ENCODE data around the gene KLC1.

KLC1 gene

DNA sequence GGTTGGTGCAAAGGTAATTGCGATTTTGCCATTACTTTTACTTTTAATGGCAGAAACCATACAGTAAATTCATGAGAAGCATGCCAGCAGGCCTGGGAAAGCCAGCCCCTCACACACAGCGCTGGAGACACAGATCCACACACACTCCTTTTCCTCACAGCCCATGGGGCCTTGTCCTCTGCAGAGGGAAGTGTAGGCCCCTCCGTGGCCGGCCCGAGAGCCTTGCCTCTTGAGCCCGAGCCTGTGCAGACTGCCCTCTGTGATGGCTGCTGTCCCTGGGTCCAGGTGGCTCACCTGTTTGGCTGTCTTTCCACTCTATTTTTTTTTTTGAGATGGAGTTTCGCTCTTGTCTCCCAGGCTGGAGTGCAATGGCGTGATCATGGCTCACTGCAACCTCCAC, 46.9 kb downstream of the KLC1 start:
- H3K36me3 ChIP-seq: peaks cover 100% of the 10 kb centered on the region
- H3K27ac ChIP-seq: no peak overlapping the region
- no peaks in the 10 kb centered on the region for H3K4me1 ChIP-seq (ENCODE audit: control insufficient read depth in 1 of 2, insufficient read depth in 1 of 2, low read depth in 1 of 2, low read length in 1 of 2)
- TF ChIP-seq CTCF (IDR thresholded peaks at IDR 0.05): no peak
- no peaks in the 10 kb centered on the region for H3K27me3 ChIP-seq
- no peaks in the 10 kb centered on the region for H3K9me3 ChIP-seq
- H3K4me3 ChIP-seq (ENCODE audit: low read depth in 1 of 2, low read length in 1 of 2): no peak overlapping the region

GRCh38 chr14:103676881-103677675, 48.1 kb downstream of the KLC1 start:
- Histone ChIP-seq H3K36me3 (peaks cover 100% of the 10 kb centered on the region), H3K9me3 (no peaks in the 10 kb centered on the region), H3K27me3 (no peaks in the 10 kb centered on the region), H3K4me3 (ENCODE audit: low read depth in 1 of 2, low read length in 1 of 2) (no peak overlapping the region), H3K4me1 (ENCODE audit: control insufficient read depth in 1 of 2, insufficient read depth in 1 of 2, low read depth in 1 of 2, low read length in 1 of 2) (no peaks in the 10 kb centered on the region), H3K27ac (no peak overlapping the region)
- no peak for TF ChIP-seq CTCF (IDR thresholded peaks at IDR 0.05)

DNA sequence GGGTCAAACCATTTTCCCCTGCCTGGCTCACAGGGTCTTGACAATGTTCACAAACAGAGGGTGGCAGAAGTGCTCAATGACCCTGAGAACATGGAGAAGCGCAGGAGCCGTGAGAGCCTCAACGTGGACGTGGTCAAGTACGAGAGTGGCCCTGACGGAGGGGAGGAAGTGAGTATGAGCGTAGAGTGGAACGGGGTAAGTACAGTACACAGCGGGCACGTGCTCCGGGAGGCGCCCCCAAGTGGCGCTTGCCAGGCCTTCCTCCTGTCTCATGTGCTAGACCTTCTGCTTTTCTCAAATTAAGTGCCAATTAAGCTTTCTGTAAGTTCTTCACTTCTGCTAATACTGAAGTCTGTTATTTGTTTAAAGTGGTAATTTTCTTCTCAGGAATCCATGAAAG, 50.3 kb downstream of the KLC1 start:
- H3K36me3 ChIP-seq: peaks cover 98% of the 10 kb centered on the region
- H3K27me3 ChIP-seq: no peaks in the 10 kb centered on the region
- H3K4me1 ChIP-seq (ENCODE audit: control insufficient read depth in 1 of 2, insufficient read depth in 1 of 2, low read depth in 1 of 2, low read length in 1 of 2): no peaks in the 10 kb centered on the region
- no peak overlapping the region for H3K27ac ChIP-seq
- H3K9me3 ChIP-seq: no peaks in the 10 kb centered on the region
- H3K4me3 ChIP-seq (ENCODE audit: low read depth in 1 of 2, low read length in 1 of 2): no peak overlapping the region
- TF ChIP-seq CTCF (IDR thresholded peaks at IDR 0.05): no peak

GRCh38 chr14:103680491-103681231, 51.6 kb downstream of the KLC1 start:
- Histone ChIP-seq H3K4me3 (ENCODE audit: low read depth in 1 of 2, low read length in 1 of 2) (no peak overlapping the region), H3K9me3 (no peaks in the 10 kb centered on the region), H3K4me1 (ENCODE audit: control insufficient read depth in 1 of 2, insufficient read depth in 1 of 2, low read depth in 1 of 2, low read length in 1 of 2) (no peaks in the 10 kb centered on the region), H3K27me3 (no peaks in the 10 kb centered on the region), H3K36me3 (peaks cover 98% of the 10 kb centered on the region), H3K27ac (no peak overlapping the region)
- TF ChIP-seq CTCF (IDR thresholded peaks at IDR 0.05): no peak

DNA sequence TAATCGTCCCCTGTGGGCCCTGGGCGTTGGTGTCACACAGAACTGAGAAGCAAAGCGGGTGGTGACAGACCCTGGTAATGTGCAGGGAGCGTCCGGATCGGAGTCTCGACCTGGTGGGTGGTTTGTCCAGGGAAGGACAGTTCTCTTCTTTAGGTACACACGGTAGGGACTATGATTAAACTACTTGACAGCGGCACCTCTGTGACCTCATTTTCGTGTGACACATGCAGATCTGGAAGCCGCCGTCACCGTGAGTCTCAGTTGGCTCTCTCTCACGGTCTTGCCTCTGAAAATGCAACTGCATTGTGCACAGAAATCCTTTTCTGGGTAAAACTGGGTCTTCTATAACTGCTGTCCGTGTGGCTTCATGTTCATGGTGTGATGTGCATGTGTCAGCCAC, 54.1 kb downstream of the KLC1 start:
- H3K27ac ChIP-seq: no peak overlapping the region
- H3K4me1 ChIP-seq (ENCODE audit: control insufficient read depth in 1 of 2, insufficient read depth in 1 of 2, low read depth in 1 of 2, low read length in 1 of 2): no peaks in the 10 kb centered on the region
- H3K4me3 ChIP-seq (ENCODE audit: low read depth in 1 of 2, low read length in 1 of 2): no peak overlapping the region
- peaks cover 98% of the 10 kb centered on the region for H3K36me3 ChIP-seq
- H3K27me3 ChIP-seq: no peaks in the 10 kb centered on the region
- no peaks in the 10 kb centered on the region for H3K9me3 ChIP-seq
- TF ChIP-seq CTCF (IDR thresholded peaks at IDR 0.05): no peak

All from neutrophil (primary cell).